Adrenal gland (tissue), 5 donors: Measurements from ENCODE around the gene STAU1.

Source experiments
- POLR2A ChIP-seq, 2 donors: fragments of 450-650 bp; IDR thresholded peaks; one replicate each; pipeline ENCODE4 v1.6.1; 2017; ENCODE audit warnings: antibody characterized with exemption in 2 of 2, mild to moderate bottlenecking in 2 of 2, moderate library complexity in 1 of 2
- TF ChIP-seq, protein P1 (sequence below), 6 experiments: fragments of 450-650 bp in 4 of 6; fragments of 200-600 bp in 2 of 6; sonication (generic) in 1 of 6; IDR thresholded peaks; 1 replicate in 5 of 6; 2 replicates in 1 of 6; pipeline versions ENCODE4 v1.5.1 to v1.8.0; 2016 to 2021; ENCODE audit warnings: antibody characterized with exemption in 6 of 6, mild to moderate bottlenecking in 2 of 6, moderate library complexity in 1 of 6
- donor health status: DM: no; HTN: no; CAD: no.

DNA sequence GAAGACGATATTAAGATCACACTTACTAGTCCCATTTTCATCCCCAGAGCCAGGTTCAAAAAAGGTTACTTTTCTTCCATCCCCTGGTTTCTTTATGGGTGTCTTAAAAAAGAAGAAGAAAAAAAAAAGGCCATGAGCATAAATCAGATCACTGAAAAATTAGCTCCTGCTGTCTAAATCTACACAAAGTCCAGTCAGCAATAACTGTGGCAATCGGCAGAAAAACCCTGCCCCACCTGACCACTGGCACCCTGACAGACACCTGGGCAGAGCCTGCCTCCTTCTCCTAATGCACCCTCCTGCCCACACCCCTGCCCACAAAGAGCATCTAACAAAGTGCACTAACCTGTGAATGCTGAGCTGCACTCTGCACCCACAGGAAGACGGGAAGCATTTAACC is 69.8 kb downstream of the STAU1 start:
- TF ChIP-seq, protein P1, sequence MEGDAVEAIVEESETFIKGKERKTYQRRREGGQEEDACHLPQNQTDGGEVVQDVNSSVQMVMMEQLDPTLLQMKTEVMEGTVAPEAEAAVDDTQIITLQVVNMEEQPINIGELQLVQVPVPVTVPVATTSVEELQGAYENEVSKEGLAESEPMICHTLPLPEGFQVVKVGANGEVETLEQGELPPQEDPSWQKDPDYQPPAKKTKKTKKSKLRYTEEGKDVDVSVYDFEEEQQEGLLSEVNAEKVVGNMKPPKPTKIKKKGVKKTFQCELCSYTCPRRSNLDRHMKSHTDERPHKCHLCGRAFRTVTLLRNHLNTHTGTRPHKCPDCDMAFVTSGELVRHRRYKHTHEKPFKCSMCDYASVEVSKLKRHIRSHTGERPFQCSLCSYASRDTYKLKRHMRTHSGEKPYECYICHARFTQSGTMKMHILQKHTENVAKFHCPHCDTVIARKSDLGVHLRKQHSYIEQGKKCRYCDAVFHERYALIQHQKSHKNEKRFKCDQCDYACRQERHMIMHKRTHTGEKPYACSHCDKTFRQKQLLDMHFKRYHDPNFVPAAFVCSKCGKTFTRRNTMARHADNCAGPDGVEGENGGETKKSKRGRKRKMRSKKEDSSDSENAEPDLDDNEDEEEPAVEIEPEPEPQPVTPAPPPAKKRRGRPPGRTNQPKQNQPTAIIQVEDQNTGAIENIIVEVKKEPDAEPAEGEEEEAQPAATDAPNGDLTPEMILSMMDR (IDR thresholded peaks at IDR 0.05): no peak
- no peak for TF ChIP-seq POLR2A (IDR thresholded peaks at IDR 0.05)
